Measurements from ENCODE around the gene DTYMK. TPM values are rescaled to one million over a fixed set of nuclear protein-coding genes. Genes with fewer than 3 reads are reported as not detected.

Gene DTYMK
- total and polyA plus RNA-seq, 2 experiments from 2014 or later: 27.9 to 78.7 TPM

DNA sequence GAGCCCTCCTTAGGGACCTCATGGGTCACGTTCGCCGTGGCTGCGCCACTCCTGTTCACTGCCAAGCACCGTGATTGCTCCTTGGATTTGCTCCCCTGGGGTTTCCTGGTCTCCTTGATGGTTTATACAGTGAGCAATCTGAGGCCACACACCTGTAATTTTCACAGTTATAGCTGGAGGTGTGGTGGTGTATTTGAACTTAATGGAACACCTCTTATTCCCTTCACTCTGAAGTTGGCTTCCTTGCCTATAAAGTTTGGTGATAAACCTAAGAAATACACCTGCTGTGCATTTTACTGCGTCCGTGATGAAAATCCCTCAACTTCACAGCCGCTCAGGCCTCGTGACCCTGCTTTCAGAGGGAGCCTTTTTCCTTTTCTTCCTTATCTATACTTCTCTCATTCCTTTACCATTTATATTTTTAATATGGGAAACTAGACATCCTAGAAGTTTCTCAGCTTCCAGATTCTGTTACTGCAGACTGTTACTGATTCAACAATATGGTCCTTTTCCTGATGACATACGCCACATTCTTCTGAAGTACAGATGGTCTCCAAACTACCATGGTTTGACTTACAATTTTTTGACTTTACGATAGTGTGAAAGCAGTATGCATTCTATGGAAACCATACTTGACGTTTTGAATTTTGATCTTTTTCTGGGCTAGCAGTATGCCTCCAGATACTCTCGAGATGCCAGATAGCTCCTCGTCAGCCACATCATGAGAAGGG lies 40.5 kb downstream of the DTYMK start:
- H3K9ac ChIP-seq: no peak overlapping the region
- H3K27ac ChIP-seq: no peak overlapping the region
- H3K4me1 ChIP-seq (ENCODE audit: insufficient read depth): no peaks in the 10 kb centered on the region
- peaks cover 3% of the 10 kb centered on the region; the same call in 1 of the 2 replicates for H4K20me1 ChIP-seq (ENCODE audit: insufficient read depth)
- H3K9me2 ChIP-seq (ENCODE audit: insufficient read depth): no peaks in the 10 kb centered on the region
- no peaks in the 10 kb centered on the region for H3F3A ChIP-seq (ENCODE audit: insufficient read depth)
- no peak overlapping the region for H3K4me3 ChIP-seq
- H3K9me3 ChIP-seq (ENCODE audit: low read depth): no peaks in the 10 kb centered on the region
- no peaks in the 10 kb centered on the region for H3K27me3 ChIP-seq (replicated peaks; ENCODE audit: insufficient read depth)
- no peak for DNase-seq
- peaks cover 100% of the 10 kb centered on the region for H3K79me2 ChIP-seq (ENCODE audit: insufficient read depth)
- no peaks in the 10 kb centered on the region for H3K36me3 ChIP-seq (ENCODE audit: low read depth)
- no peak overlapping the region for H3K4me2 ChIP-seq (ENCODE audit: unreplicated experiment)
- in situ Hi-C loops (cut with MboI): no loop called here
- no peak for TF ChIP-seq EZH2 (IDR thresholded peaks at IDR 0.05; ENCODE audit: insufficient read depth, poor library complexity, severe bottlenecking)
- H2AFZ ChIP-seq: no peak overlapping the region
- 86 to 87% methylated on average over 14 of the region's 14 CpGs for WGBS, 2 experiments (ENCODE audit: low coverage in 1 of 2, low lambda C conversion rate in 2 of 2, missing lambda C conversion rate in 2 of 2)

DNA sequence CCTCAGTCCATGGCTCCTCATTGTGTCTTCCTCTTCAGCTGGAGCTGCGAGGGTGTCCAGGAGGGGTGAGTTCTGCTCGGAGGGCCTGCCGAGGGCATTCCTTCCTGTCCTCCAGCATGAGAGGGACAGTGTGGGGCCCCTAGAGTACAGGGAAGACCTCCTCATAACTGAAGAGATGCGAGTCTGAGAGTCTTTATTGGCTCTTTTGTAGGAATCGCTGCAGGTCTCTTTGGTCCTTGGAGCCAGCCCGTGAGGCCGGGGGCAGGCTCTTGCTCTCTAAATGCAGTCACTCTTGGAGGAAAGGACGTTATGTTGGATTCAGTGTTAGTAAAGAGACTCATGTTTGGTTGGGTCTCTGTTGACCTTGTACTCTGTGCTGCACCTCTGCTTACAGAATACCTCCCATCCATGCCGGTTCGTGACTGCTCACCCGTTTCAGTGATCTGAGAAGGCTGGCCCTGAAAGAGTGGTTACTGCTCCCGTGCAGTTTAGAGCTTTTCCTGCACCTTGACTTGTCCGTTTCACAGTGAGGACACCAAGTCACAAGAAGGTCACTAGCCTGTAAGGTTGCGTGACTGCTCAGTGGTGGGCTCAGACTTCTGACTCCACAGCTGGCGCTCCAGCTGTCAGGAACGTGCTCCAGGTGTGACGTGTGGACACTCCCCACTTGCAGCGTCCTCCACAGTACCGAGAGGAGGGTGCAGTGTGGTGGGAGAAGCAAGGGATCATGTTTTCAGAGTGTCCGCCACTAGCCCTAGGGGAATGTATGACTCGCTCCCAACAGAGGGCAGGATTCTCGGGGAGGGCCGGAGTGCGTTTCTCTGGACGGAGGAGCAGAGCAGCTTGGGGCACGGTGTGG lies 41.3 kb downstream of the DTYMK start:
- Histone ChIP-seq H3K27me3 (replicated peaks; ENCODE audit: insufficient read depth) (no peaks in the 10 kb centered on the region), H3K9ac (no peak overlapping the region), H3K9me3 (ENCODE audit: low read depth) (no peaks in the 10 kb centered on the region), H3K9me2 (ENCODE audit: insufficient read depth) (no peaks in the 10 kb centered on the region), H3K4me3 (no peak overlapping the region), H3F3A (ENCODE audit: insufficient read depth) (no peaks in the 10 kb centered on the region), H3K4me1 (ENCODE audit: insufficient read depth) (no peaks in the 10 kb centered on the region), H3K79me2 (ENCODE audit: insufficient read depth) (peaks cover 100% of the 10 kb centered on the region), H3K27ac (no peak overlapping the region), H4K20me1 (ENCODE audit: insufficient read depth) (peaks cover 6% of the 10 kb centered on the region; the same call in 1 of the 2 replicates), H3K36me3 (ENCODE audit: low read depth) (no peaks in the 10 kb centered on the region), H2AFZ (no peak overlapping the region), H3K4me2 (ENCODE audit: unreplicated experiment) (no peak overlapping the region)
- WGBS, 2 experiments (ENCODE audit: low coverage in 1 of 2, low lambda C conversion rate in 2 of 2, missing lambda C conversion rate in 2 of 2): 79% methylated on average over 26 of the region's 26 CpGs
- TF ChIP-seq EZH2 (IDR thresholded peaks at IDR 0.05; ENCODE audit: insufficient read depth, poor library complexity, severe bottlenecking) (no peak), EZH2phosphoT487 (IDR thresholded peaks at IDR 0.05; ENCODE audit: insufficient read depth, low read depth) (no peak)
- no peak for DNase-seq
- in situ Hi-C loops (cut with MboI): no loop called here

DNA sequence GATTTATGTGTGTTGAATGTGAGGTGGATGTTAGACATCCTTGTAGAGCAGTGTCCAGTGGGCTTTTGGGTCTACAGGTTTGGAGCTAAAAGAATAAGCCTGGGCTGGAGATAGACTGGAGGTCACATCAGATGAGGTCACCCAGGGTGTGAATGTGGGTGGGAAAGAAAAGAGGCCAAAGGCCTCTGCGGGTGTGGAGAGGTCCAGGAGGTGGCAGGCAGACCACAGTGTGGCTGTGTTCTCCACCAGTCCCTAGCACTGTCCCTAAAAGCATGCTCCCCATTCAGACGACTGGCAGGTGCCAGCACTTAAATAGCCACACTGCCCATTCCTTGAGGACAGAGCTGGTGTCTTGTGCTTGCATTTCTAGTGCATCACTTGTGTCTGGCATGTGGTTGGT lies 45.0 kb downstream of the DTYMK start:
- Histone ChIP-seq H4K20me1 (ENCODE audit: insufficient read depth) (peaks cover 7% of the 10 kb centered on the region; the same call in 1 of the 2 replicates), H3K36me3 (ENCODE audit: low read depth) (no peaks in the 10 kb centered on the region), H3K4me2 (ENCODE audit: unreplicated experiment) (no peak overlapping the region), H3F3A (ENCODE audit: insufficient read depth) (no peaks in the 10 kb centered on the region), H3K9ac (no peak overlapping the region), H3K9me2 (ENCODE audit: insufficient read depth) (no peaks in the 10 kb centered on the region), H3K4me1 (ENCODE audit: insufficient read depth) (peaks cover 8% of the 10 kb centered on the region), H3K79me2 (ENCODE audit: insufficient read depth) (peaks cover 91% of the 10 kb centered on the region), H3K9me3 (ENCODE audit: low read depth) (no peaks in the 10 kb centered on the region), H3K27me3 (replicated peaks; ENCODE audit: insufficient read depth) (no peaks in the 10 kb centered on the region), H2AFZ (no peak overlapping the region), H3K27ac (no peak overlapping the region), H3K4me3 (no peak overlapping the region)
- DNase-seq: no peak
- 61 to 74% methylated on average over 2 of the region's 2 CpGs for WGBS, 2 experiments (ENCODE audit: low coverage in 1 of 2, low lambda C conversion rate in 2 of 2, missing lambda C conversion rate in 2 of 2)
- TF ChIP-seq EZH2 (IDR thresholded peaks at IDR 0.05; ENCODE audit: insufficient read depth, poor library complexity, severe bottlenecking): no peak
- TF ChIP-seq EZH2phosphoT487 (IDR thresholded peaks at IDR 0.05; ENCODE audit: insufficient read depth, low read depth): no peak
- in situ Hi-C loops (cut with MboI): no loop called here

DNA sequence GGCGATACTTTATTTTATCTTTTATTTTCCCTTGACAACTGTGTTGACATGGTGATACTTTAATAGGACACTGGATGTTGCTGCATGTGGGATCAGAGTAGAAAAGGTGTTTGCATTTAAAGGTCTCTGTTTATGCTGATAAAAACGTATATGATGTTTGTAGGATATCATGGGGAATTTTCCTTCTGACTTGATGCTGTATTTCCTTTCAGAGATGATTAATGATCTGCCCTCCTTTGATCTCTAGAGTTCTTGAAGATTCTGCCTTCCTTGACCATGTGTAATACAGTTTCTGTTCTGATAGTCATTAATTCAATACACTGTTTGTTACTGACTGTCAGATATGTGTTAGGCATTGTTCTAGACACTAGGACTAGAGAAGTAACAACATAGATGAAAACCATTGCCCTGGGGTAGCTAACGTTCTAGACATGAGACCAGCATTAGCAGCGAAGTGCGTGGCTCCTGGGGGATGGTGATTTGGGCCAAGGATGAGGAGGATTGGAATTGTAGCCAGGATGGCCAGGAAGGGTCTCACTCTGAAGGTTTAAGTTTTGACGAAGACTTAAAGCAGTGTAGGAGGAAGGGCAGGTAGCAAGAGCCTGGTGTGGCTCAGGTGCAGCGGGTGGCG lies 46.3 kb downstream of the DTYMK start:
- no peaks in the 10 kb centered on the region for H3K36me3 ChIP-seq (ENCODE audit: low read depth)
- no peak overlapping the region for H3K4me2 ChIP-seq (ENCODE audit: unreplicated experiment)
- H4K20me1 ChIP-seq (ENCODE audit: insufficient read depth): peaks cover 7% of the 10 kb centered on the region; the same call in 1 of the 2 replicates
- peaks cover 89% of the 10 kb centered on the region for H3K79me2 ChIP-seq (ENCODE audit: insufficient read depth)
- no peaks in the 10 kb centered on the region for H3K9me3 ChIP-seq (ENCODE audit: low read depth)
- H3K27me3 ChIP-seq (replicated peaks; ENCODE audit: insufficient read depth): no peaks in the 10 kb centered on the region
- H2AFZ ChIP-seq: no peak overlapping the region
- H3K9me2 ChIP-seq (ENCODE audit: insufficient read depth): no peaks in the 10 kb centered on the region
- no peak for TF ChIP-seq EZH2phosphoT487 (IDR thresholded peaks at IDR 0.05; ENCODE audit: insufficient read depth, low read depth)
- no peak for TF ChIP-seq EZH2 (IDR thresholded peaks at IDR 0.05; ENCODE audit: insufficient read depth, poor library complexity, severe bottlenecking)
- H3K4me1 ChIP-seq (ENCODE audit: insufficient read depth): peaks cover 13% of the 10 kb centered on the region
- no peak overlapping the region for H3K9ac ChIP-seq
- peaks cover 9% of the 10 kb centered on the region; the same call in 1 of the 2 replicates for H3F3A ChIP-seq (ENCODE audit: insufficient read depth)
- DNase-seq: no peak
- H3K27ac ChIP-seq: no peak overlapping the region
- H3K4me3 ChIP-seq: no peak overlapping the region
- in situ Hi-C loops (cut with MboI): no loop called here
- WGBS, 2 experiments (ENCODE audit: low coverage in 1 of 2, low lambda C conversion rate in 2 of 2, missing lambda C conversion rate in 2 of 2): 77% methylated on average over 8 of the region's 8 CpGs
